Colonic mucosa (tissue), 4 donors: ENCODE measurements around the gene EEF2. TPM values are rescaled to one million over a fixed set of nuclear protein-coding genes. Genes with fewer than 3 reads are reported as not detected.

Source experiments
- DNase-seq: peaks from one replicate; pipeline ENCODE4 v3.0.0-alpha.2; 2020
- H3K27ac ChIP-seq: fragments of 200-600 bp; one replicate; pipeline ENCODE4 v1.8.0; 2021
- H3K27me3 ChIP-seq: fragments of 200-600 bp; one replicate; pipeline ENCODE4 v1.8.0; 2021
- H3K36me3 ChIP-seq: fragments of 200-600 bp; one replicate; pipeline ENCODE4 v1.8.0; 2021
- H3K4me1 ChIP-seq: fragments of 200-600 bp; one replicate; pipeline ENCODE4 v1.8.0; 2021; ENCODE audit warnings: mild to moderate bottlenecking
- H3K4me3 ChIP-seq: fragments of 200-600 bp; one replicate; pipeline ENCODE4 v1.8.0; 2021
- H3K9ac ChIP-seq, 2 donors: one replicate each; pipeline ENCODE4 v1.7.0; 2013; ENCODE audit warnings: control low read depth in 2 of 2, low read depth in 2 of 2, low read length in 2 of 2
- H3K9me3 ChIP-seq: fragments of 200-600 bp; one replicate; pipeline ENCODE4 v1.8.0; 2021
- CTCF ChIP-seq: fragments of 200-600 bp; IDR thresholded peaks from one replicate; pipeline ENCODE4 v1.8.0; 2022; ENCODE audit warnings: antibody characterized with exemption, mild to moderate bottlenecking
- intact Hi-C: fragments of 100-400 bp; cut with DNase I; formaldehyde crosslinking; loops from one replicate; pipeline ENCODE4 v1.14.1; 2022
- total RNA-seq, 2 donors: library from RNA; stranded (reverse); fragmentation: NEBNext Ultra II Directional in 1 of 2; extraction: Animal tissue kit (Norgen Biotek cat#: 25700) in 1 of 2; gene quantifications; one replicate each; pipeline ENCODE4 v1.2.1, GENCODE V29; 2021
- donor health status: healthy.
- donor health status: DM: no; HTN: no; CAD: no.
- donor health status: DM: no; HTN: no; CAD: no.

Gene EEF2
- total RNA-seq, 2 donors from 2014 or later = 2,109 to 2,241 TPM

GRCh38 chr19:4016903-4017638 is 31.8 kb upstream of the EEF2 start:
- TF ChIP-seq CTCF = no peak
- Histone ChIP-seq H3K9ac (no peak overlapping the region), H3K4me3 (no peak overlapping the region), H3K9me3 (no peaks in the 10 kb centered on the region), H3K36me3 (peaks cover 8% of the 10 kb centered on the region), H3K27me3 (no peaks in the 10 kb centered on the region), H3K4me1 (peaks cover 4% of the 10 kb centered on the region), H3K27ac (no peak overlapping the region)
- intact Hi-C loops = no loop called here
- no peak for DNase-seq

- intact Hi-C loops = no loop called here
- no peak overlapping the region for H3K27ac ChIP-seq
- peaks cover 8% of the 10 kb centered on the region for H3K36me3 ChIP-seq
- DNase-seq = no peak
- no peak overlapping the region for H3K9ac ChIP-seq
- H3K9me3 ChIP-seq = no peaks in the 10 kb centered on the region
- H3K4me3 ChIP-seq = no peak overlapping the region
- no peak for TF ChIP-seq CTCF
- H3K4me1 ChIP-seq = peaks cover 4% of the 10 kb centered on the region
- H3K27me3 ChIP-seq = no peaks in the 10 kb centered on the region
Measured at GRCh38 chr19:4016486-4016885, 31.2 kb upstream of the EEF2 start.

DNA sequence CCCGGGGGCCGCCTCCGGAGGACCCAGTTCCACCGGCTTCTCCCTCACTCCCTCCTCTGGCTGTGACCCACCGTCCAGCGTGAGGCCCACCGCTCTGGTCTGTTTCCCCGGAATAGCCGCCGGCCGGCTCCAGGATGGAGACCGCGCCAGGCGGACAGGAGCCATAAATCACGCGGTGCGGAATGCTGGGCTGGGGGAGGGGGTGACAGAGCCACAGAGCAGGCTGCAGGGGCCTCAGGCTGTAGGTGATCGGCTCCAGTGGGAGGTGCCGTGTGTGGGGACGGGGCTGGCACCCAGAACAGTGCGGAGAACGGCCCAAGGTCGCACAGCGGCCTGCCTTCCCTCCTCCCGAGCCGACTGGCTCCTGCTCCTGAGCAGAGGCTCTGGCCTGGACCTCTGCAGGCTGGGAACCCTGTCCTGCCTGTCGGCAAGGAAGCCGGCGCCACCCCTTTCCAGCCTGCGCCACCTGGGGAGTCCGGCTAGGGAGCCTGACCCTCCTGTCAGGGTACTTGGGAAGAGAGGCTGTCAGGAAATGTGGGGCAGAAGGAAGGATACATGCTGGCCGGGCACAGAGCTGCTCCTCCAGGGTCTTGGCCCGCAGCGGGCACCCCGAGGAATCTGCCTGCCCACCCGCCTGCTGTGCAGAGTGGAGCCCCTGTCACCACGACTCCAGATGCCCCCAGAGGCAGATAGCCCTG is 30.6 kb upstream of the EEF2 start:
- H3K4me3 ChIP-seq = no peak overlapping the region
- TF ChIP-seq CTCF = no peak
- peaks cover 8% of the 10 kb centered on the region for H3K36me3 ChIP-seq
- intact Hi-C loops = no loop called here
- H3K27me3 ChIP-seq = no peaks in the 10 kb centered on the region
- H3K9ac ChIP-seq = no peak overlapping the region
- peaks cover 4% of the 10 kb centered on the region for H3K4me1 ChIP-seq
- no peak overlapping the region for H3K27ac ChIP-seq
- H3K9me3 ChIP-seq = no peaks in the 10 kb centered on the region
- DNase-seq = no peak

GRCh38 chr19:4014541-4015491 is 29.6 kb upstream of the EEF2 start:
- Histone ChIP-seq H3K9ac (no peak overlapping the region), H3K4me1 (peaks cover 13% of the 10 kb centered on the region), H3K9me3 (no peaks in the 10 kb centered on the region), H3K36me3 (peaks cover 8% of the 10 kb centered on the region), H3K27me3 (no peaks in the 10 kb centered on the region), H3K27ac (no peak overlapping the region), H3K4me3 (no peak overlapping the region)
- TF ChIP-seq CTCF = no peak
- intact Hi-C loops = no loop called here
- peak; percentile 37 for DNase-seq

DNA sequence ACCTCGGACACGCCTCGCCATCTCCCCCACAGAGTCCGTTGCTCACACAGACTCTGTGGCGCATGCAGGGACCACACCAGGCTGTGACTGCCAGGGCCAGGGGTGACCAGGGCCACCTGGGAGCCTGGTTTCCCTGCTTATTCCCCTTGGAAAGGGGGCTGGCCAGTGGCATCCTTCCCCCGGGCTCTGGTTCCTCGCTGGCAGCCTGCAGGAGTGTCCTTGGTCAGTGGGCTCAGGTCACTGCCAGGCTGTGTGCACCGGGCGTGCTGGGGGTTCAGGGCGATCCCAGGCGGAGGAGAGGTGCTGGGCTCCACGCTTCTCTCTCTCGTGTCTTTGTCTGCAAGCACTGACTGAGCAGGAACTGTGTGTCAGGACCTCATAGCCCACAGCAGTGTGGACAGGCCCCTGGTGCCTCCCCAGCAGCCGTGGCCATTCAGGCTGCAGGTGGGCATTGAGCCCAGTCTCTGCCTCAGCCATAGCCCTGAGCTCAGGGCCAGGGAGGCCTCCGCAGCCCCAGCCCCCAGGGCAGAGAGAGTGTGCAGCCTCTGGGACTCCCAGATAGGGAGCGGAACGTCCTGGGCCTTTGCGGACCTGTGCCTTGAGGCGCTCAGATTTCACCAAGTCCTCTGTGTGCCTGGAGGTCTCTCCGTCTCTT is 28.8 kb upstream of the EEF2 start:
- no peak overlapping the region for H3K9ac ChIP-seq
- H3K4me1 ChIP-seq = peaks cover 15% of the 10 kb centered on the region
- DNase-seq = no peak
- intact Hi-C loops = no loop called here
- H3K27ac ChIP-seq = no peak overlapping the region
- no peaks in the 10 kb centered on the region for H3K9me3 ChIP-seq
- H3K36me3 ChIP-seq = peaks cover 8% of the 10 kb centered on the region
- TF ChIP-seq CTCF = no peak
- no peak overlapping the region for H3K4me3 ChIP-seq
- no peaks in the 10 kb centered on the region for H3K27me3 ChIP-seq
